Upper lobe of right lung (tissue), 1 donor: ENCODE measurements around the gene CDC14B. TPM values are rescaled to one million over a fixed set of nuclear protein-coding genes. Genes with fewer than 3 reads are reported as not detected.

ENCODE experiments used
- ATAC-seq: fragments of 200-7000 bp; cut with Tn5 transposase; one replicate; pipeline ENCODE4 v1.9.1; 2020; ENCODE audit warnings: mild to moderate bottlenecking, moderate library complexity
- DNase-seq: peaks from one replicate; pipeline ENCODE4 v3.0.0-alpha.2; 2020
- H3K27ac ChIP-seq: fragments of 200-600 bp; one replicate; pipeline ENCODE4 v1.8.0; 2022
- H3K27me3 ChIP-seq: fragments of 200-600 bp; one replicate; pipeline ENCODE4 v1.8.0; 2022; ENCODE audit warnings: mild to moderate bottlenecking
- H3K36me3 ChIP-seq: fragments of 200-600 bp; one replicate; pipeline ENCODE4 v1.8.0; 2022
- H3K4me1 ChIP-seq: fragments of 200-600 bp; one replicate; pipeline ENCODE4 v1.8.0; 2022
- H3K4me3 ChIP-seq: fragments of 200-600 bp; one replicate; pipeline ENCODE4 v1.8.0; 2022; ENCODE audit warnings: mild to moderate bottlenecking
- H3K9me3 ChIP-seq: fragments of 200-600 bp; one replicate; pipeline ENCODE4 v1.8.0; 2022
- intact Hi-C: fragments of 100-400 bp; cut with DNase I; formaldehyde crosslinking; loops from one replicate; pipeline ENCODE4 v1.11.0; 2022
- total RNA-seq: library from RNA; stranded (reverse); fragmentation: NEBNext Ultra II Directional; extraction: Animal tissue kit (Norgen Biotek cat#: 25700); gene quantifications from one replicate; pipeline ENCODE4 v1.2.1, GENCODE V29; 2021
- TF ChIP-seq, protein P1 (sequence below): fragments of 200-600 bp; IDR thresholded peaks from one replicate; pipeline ENCODE4 v1.8.0; 2022; ENCODE audit warnings: antibody characterized with exemption
- donor health status: DM: no; HTN: yes; CAD: no; lungs with severe emphysema.

CDC14B gene
- total RNA-seq, 1 donor from 2014 or later, result 14.5 TPM

DNA sequence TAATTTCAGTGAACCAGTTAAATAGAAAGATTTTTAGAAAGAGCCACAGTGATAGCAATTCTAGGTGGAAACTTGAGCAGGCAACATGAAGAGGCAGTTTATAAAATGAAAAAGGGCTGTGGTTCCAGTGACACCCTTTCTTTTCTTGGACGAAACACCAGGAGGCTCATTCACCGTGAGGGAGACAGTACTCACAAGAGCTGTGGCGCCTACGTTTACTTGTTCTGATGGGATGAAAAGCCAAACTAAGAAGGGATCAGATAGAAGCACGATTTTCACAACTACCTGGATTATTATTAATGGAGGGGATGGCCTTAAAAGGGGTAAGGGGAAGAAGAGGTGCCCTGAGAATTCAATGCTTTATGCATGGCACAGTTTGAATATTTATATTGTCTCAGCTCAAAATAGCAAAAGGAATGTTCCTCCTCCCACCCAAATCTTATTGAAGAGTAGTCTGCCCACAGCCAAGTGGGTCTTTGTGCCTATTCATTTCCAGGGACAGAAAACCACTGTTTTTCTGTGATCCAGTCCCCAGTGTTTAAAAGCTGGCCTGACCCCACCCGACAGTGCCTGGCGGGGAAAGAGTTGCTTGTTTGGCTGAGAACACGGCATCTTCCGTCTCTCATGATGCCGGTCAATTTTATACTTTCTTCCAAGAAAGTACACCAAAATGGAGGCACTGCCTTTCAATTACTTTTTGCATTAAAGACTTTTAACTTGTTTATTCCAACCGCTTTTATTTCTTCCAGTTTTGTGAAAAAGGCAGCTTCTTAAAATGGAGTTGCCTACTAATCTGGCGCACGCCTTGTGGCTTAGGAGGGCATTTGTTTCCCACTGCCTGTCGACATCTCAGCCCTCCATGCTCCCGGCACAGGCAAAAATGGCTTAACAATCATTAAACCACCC, 117.8 kb downstream of the CDC14B start:
- DNase-seq, result no peak
- intact Hi-C loops, result no loop called here

DNA sequence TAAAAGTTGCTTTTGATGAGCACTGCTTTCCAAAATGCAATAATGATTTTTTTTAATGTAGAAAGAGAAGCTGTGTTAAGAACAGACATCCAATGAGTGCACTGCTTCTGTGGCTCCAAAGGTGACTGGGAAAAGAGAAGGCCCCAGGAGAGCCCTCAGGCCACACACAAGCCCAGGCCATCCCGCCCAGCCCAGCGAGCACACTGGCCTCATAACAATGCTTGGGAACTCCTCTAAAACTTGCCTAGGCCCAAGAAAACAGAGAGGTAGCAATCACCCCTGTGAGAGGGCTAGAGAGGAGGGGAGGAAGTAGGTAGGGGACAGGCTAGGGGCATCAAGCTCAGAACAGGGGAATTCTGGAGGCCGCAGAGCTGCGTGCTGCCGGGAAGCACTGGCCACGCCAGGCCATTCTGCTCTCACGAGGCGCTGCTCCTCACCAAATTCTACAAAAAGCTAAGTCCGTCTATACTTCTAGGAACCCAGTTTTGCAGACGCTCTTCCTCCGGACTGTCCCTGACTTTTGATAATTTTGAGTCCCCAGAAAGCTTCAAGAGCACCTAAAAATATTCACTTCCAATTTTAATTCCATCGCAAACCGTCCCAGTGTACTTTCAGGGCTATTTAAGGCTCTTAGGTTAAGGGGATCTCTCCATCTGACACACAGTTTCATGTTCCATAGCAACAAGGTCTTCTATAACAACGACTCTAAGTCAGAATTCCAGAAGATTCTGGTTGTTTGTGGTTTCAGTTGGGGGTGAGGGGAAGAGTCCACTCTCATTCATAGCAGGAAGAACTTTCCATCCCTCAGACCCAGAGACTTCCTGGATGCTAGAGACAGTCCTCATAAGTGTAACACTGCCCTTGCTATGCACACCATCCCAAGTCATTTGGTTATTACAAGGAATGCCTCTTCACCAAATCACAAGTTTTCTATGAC, 118.7 kb downstream of the CDC14B start:
- Histone ChIP-seq H3K27me3 (no peaks in the 10 kb centered on the region), H3K27ac (no peak overlapping the region), H3K36me3 (no peaks in the 10 kb centered on the region), H3K4me1 (no peaks in the 10 kb centered on the region), H3K9me3 (no peaks in the 10 kb centered on the region), H3K4me3 (no peak overlapping the region)
- intact Hi-C loops, result no loop called here
- TF ChIP-seq, protein P1, sequence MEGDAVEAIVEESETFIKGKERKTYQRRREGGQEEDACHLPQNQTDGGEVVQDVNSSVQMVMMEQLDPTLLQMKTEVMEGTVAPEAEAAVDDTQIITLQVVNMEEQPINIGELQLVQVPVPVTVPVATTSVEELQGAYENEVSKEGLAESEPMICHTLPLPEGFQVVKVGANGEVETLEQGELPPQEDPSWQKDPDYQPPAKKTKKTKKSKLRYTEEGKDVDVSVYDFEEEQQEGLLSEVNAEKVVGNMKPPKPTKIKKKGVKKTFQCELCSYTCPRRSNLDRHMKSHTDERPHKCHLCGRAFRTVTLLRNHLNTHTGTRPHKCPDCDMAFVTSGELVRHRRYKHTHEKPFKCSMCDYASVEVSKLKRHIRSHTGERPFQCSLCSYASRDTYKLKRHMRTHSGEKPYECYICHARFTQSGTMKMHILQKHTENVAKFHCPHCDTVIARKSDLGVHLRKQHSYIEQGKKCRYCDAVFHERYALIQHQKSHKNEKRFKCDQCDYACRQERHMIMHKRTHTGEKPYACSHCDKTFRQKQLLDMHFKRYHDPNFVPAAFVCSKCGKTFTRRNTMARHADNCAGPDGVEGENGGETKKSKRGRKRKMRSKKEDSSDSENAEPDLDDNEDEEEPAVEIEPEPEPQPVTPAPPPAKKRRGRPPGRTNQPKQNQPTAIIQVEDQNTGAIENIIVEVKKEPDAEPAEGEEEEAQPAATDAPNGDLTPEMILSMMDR, result no peak
- ATAC-seq (no peak), DNase-seq (no peak)

More for the DNA sequence above, 117.8 kb downstream of the CDC14B start:
- Histone ChIP-seq H3K27ac (no peak overlapping the region), H3K4me1 (no peaks in the 10 kb centered on the region), H3K36me3 (no peaks in the 10 kb centered on the region), H3K9me3 (no peaks in the 10 kb centered on the region), H3K4me3 (no peak overlapping the region), H3K27me3 (no peaks in the 10 kb centered on the region)
- TF ChIP-seq, protein P1, result no peak
- ATAC-seq, result no peak

DNA sequence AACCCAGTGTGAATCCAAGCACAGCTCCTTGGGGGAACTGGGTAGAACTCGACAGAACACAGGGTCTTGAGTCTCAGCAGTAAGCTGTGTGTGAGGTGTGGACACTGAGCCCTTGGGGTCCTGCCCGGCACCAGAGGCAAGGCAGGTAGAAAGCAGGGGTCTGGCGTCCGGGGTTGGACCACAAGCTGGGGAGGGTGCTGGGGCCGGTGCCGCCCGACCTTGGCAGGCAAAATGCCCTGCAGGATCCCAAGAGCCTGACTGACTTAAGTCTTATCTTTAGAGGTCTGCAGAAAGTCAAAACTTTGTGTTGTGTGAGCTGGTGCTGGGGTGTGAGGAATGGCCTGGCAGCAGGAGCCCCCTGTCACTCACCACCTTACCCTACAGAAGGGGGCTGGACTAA, 120.4 kb downstream of the CDC14B start:
- Histone ChIP-seq H3K9me3 (no peaks in the 10 kb centered on the region), H3K4me3 (no peak overlapping the region), H3K4me1 (no peaks in the 10 kb centered on the region), H3K27me3 (no peaks in the 10 kb centered on the region), H3K27ac (no peak overlapping the region), H3K36me3 (no peaks in the 10 kb centered on the region)
- intact Hi-C loops, result no loop called here
- DNase-seq (no peak), ATAC-seq (no peak)
- TF ChIP-seq, protein P1, result no peak

DNA sequence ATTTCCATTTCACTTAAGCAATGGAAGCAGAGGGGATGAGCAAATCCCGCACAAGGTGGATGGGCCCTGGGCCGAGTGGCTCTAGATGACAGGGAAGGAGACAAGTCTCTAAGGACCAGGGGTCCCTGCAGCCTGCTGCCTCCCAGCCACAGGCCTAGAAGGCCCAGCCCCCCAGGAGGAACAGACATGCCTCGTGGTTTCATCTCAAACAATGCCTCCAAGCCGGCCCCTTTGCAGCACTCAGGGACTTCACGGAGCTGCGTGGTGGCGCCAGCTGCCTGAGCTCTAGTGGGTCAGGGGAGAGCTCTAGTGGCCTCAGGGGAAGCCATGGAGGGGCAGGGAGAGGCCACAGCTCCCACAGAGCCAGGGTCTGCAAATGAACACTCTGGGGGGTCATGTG, 120.8 kb downstream of the CDC14B start:
- intact Hi-C loops, result no loop called here
- Histone ChIP-seq H3K36me3 (no peaks in the 10 kb centered on the region), H3K9me3 (no peaks in the 10 kb centered on the region), H3K4me3 (no peak overlapping the region), H3K27me3 (no peaks in the 10 kb centered on the region), H3K27ac (no peak overlapping the region), H3K4me1 (no peaks in the 10 kb centered on the region)
- TF ChIP-seq, protein P1, result no peak
- ATAC-seq, result no peak
- DNase-seq, result no peak

DNA sequence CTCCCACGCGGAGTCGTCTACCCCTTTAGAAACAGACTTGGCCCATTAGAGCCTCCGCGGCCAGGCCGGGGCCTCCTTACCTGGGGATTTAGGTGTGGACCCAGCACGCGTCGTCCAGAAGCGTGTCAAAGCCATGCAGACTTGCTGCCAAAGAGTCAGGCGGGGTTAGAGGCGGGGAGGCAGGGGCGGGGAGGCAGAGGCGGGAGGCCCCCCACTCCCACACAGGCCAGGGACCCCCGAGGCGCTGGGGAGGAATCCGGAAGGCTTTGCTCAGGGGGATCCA, 122.6 kb downstream of the CDC14B start:
- Histone ChIP-seq H3K27ac (no peak overlapping the region), H3K9me3 (no peaks in the 10 kb centered on the region), H3K4me1 (peaks cover 2% of the 10 kb centered on the region), H3K4me3 (no peak overlapping the region), H3K36me3 (no peaks in the 10 kb centered on the region), H3K27me3 (no peaks in the 10 kb centered on the region)
- no peak for DNase-seq
- no peak for ATAC-seq
- intact Hi-C loops, result no loop called here
- TF ChIP-seq, protein P1, result no peak
